Keratinocyte (primary cell): Measurements from ENCODE around the gene DOK4. TPM values are rescaled to one million over a fixed set of nuclear protein-coding genes. Genes with fewer than 3 reads are reported as not detected.

Source experiments
- DNase-seq: peaks from one replicate; pipeline ENCODE4 v3.0.0-alpha.2; 2011; ENCODE audit warnings: low read depth, missing footprints, low spot score
- FAIRE-seq: peaks from 2 replicates; lab custom pipeline; 2011; peaks lifted over from hg19 to GRCh38; lab: Jason Lieb, UNC
- H2AFZ ChIP-seq: 2 replicates; pipeline ENCODE4 v1.6.0; 2012; ENCODE audit warnings: low read length, control low read depth, inconsistent platforms; ENCODE audit not compliant: control insufficient read depth
- H3K27ac ChIP-seq: 2 replicates; pipeline ENCODE4 v1.5.1; 2011; ENCODE audit warnings: low read length; ENCODE audit not compliant: control insufficient read depth, insufficient read depth
- H3K27me3 ChIP-seq: 3 replicates; pipeline ENCODE4 v1.6.0; 2011; ENCODE audit warnings: low read length; ENCODE audit not compliant: control insufficient read depth, insufficient read depth; ENCODE audit errors: extremely low read depth
- H3K36me3 ChIP-seq, 2 experiments: 2 replicates in 1 of 2; 3 replicates in 1 of 2; pipeline ENCODE4 v1.5.1; 2011; ENCODE audit warnings: low read length in 2 of 2, mild to moderate bottlenecking in 1 of 2; ENCODE audit not compliant: control insufficient read depth in 2 of 2, insufficient read depth in 2 of 2; ENCODE audit errors: extremely low read depth in 1 of 2
- H3K4me1 ChIP-seq: 3 replicates; pipeline ENCODE4 v1.5.1; 2011; ENCODE audit warnings: low read length; ENCODE audit not compliant: control insufficient read depth, insufficient read depth; ENCODE audit errors: extremely low read depth
- H3K4me2 ChIP-seq: 3 replicates; pipeline ENCODE4 v1.6.0; 2011; ENCODE audit warnings: low read depth, low read length; ENCODE audit not compliant: control insufficient read depth, insufficient read depth; ENCODE audit errors: extremely low read depth
- H3K4me3 ChIP-seq, 3 experiments: fragments of 200-600 bp in 1 of 3; sonication (generic) in 1 of 3; 2 replicates in 2 of 3; 3 replicates in 1 of 3; pipeline ENCODE4 v1.5.1; 2011 to 2016; ENCODE audit warnings: low read length in 3 of 3, mild to moderate bottlenecking in 3 of 3, control low read depth in 2 of 3, inconsistent platforms in 1 of 3, low read depth in 1 of 3, mixed read lengths in 1 of 3, mixed run types in 1 of 3, moderate library complexity in 1 of 3; ENCODE audit not compliant: control insufficient read depth in 2 of 3, insufficient read depth in 2 of 3; ENCODE audit errors: extremely low read depth in 1 of 3
- H3K79me2 ChIP-seq: 2 replicates; pipeline ENCODE4 v1.6.0; 2012; ENCODE audit warnings: low read length; ENCODE audit not compliant: control insufficient read depth, insufficient read depth
- H3K9ac ChIP-seq: 3 replicates; pipeline ENCODE4 v1.6.0; 2011; ENCODE audit warnings: low read length; ENCODE audit not compliant: control insufficient read depth, insufficient read depth; ENCODE audit errors: extremely low read depth
- H3K9me1 ChIP-seq: 3 replicates; pipeline ENCODE4 v1.6.0; 2011; ENCODE audit warnings: low read length; ENCODE audit not compliant: control insufficient read depth, insufficient read depth; ENCODE audit errors: extremely low read depth
- H3K9me3 ChIP-seq: 2 replicates; pipeline ENCODE4 v1.5.1; 2012; ENCODE audit warnings: low read depth, low read length; ENCODE audit not compliant: control insufficient read depth
- H4K20me1 ChIP-seq: 3 replicates; pipeline ENCODE4 v1.6.0; 2011; ENCODE audit warnings: low read length; ENCODE audit not compliant: control insufficient read depth, insufficient read depth; ENCODE audit errors: extremely low read depth
- CTCF ChIP-seq, 3 experiments: IDR thresholded peaks in 1 of 3; conservative IDR thresholded peaks in 1 of 3; optimal IDR thresholded peaks in 1 of 3; 2 replicates in 2 of 3; 3 replicates in 1 of 3; pipeline versions ENCODE3 to v1.5.1; 2011; ENCODE audit warnings: low read length in 3 of 3, mild to moderate bottlenecking in 3 of 3, moderate library complexity in 2 of 3, control low read depth in 1 of 3, inconsistent platforms in 1 of 3; ENCODE audit not compliant: insufficient read depth in 2 of 3; ENCODE audit errors: extremely low read depth in 1 of 3
- EZH2 ChIP-seq: IDR thresholded peaks from one replicate; pipeline ENCODE4 v1.6.1; 2012; ENCODE audit warnings: inconsistent platforms, mild to moderate bottlenecking, low read length, moderate library complexity
- dilution Hi-C: fragments of 300-500 bp; cut with MboI; formaldehyde crosslinking; loops from one replicate; pipeline ENCODE4 v1.7.0; 2020; ENCODE audit warnings: low sequenced_read_pairs; ENCODE audit not compliant: extremely low pct_ligation_motif_present
- polyA plus RNA-seq, 5 experiments: library from polyadenylated mRNA; depleted of rRNA in 3 of 5; stranded (reverse) in 3 of 5; stranded (forward) in 1 of 5; unstranded in 1 of 5; fragments of >200 nt; gene quantifications; 1 replicate in 1 of 5; 2 replicates in 3 of 5; 3 replicates in 1 of 5; pipeline versions ENCODE4 v1.2.1 to v1.2.3, GENCODE V29; 2011 to 2012; ENCODE audit warnings: missing spikeins in 2 of 5, low read depth in 1 of 5, low replicate concordance in 1 of 5

Gene DOK4
- polyA plus RNA-seq, 1 donor (not counting 4 experiments of a cell fraction or from before 2014, with no cell fraction given): 17.6 TPM

GRCh38 chr16:57423152-57423551 lies 63.1 kb downstream of the DOK4 start:
- Histone ChIP-seq H3K36me3 (peaks cover 4 to 7% of the 10 kb centered on the region in 2 experiments), H2AFZ (no peak overlapping the region), H3K79me2 (no peaks in the 10 kb centered on the region), H3K4me2 (no peak overlapping the region), H3K27me3 (no peaks in the 10 kb centered on the region), H3K27ac (no peak overlapping the region), H3K4me3 (no peak overlapping the region), H3K9me1 (no peaks in the 10 kb centered on the region), H3K9me3 (no peaks in the 10 kb centered on the region), H4K20me1 (no peaks in the 10 kb centered on the region), H3K4me1 (peaks cover 9% of the 10 kb centered on the region), H3K9ac (no peak overlapping the region)
- dilution Hi-C loops: no loop called here
- DNase-seq (no peak), FAIRE-seq (no peak)
- no peak for TF ChIP-seq CTCF (optimal IDR thresholded peaks at IDR 0.05 in 1 of 3, IDR thresholded peaks at IDR 0.05 in 1 of 3, conservative IDR thresholded peaks at IDR 0.05 in 1 of 3; ENCODE audit: extremely low read depth in 1 of 3, insufficient read depth in 2 of 3, low read length in 3 of 3)
- TF ChIP-seq EZH2: no peak

GRCh38 chr16:57422026-57422944 lies 64.0 kb downstream of the DOK4 start:
- peaks cover 18% of the 10 kb centered on the region for H3K4me1 ChIP-seq
- H3K4me2 ChIP-seq: no peak overlapping the region
- FAIRE-seq: peak; percentile 34
- dilution Hi-C loops: no loop called here
- no peak overlapping the region for H3K4me3 ChIP-seq
- H4K20me1 ChIP-seq: no peaks in the 10 kb centered on the region
- H3K36me3 ChIP-seq: peaks cover 3 to 5% of the 10 kb centered on the region in 2 experiments
- H3K9me3 ChIP-seq: no peaks in the 10 kb centered on the region
- no peak overlapping the region for H3K9ac ChIP-seq
- no peak overlapping the region for H2AFZ ChIP-seq
- H3K9me1 ChIP-seq: no peaks in the 10 kb centered on the region
- H3K27ac ChIP-seq: no peak overlapping the region
- no peaks in the 10 kb centered on the region for H3K27me3 ChIP-seq
- TF ChIP-seq EZH2 (no peak), CTCF (optimal IDR thresholded peaks at IDR 0.05 in 1 of 3, IDR thresholded peaks at IDR 0.05 in 1 of 3, conservative IDR thresholded peaks at IDR 0.05 in 1 of 3; ENCODE audit: extremely low read depth in 1 of 3, insufficient read depth in 2 of 3, low read length in 3 of 3) (peak; percentile 52 to 77 (median 77))
- DNase-seq: no peak
- no peaks in the 10 kb centered on the region for H3K79me2 ChIP-seq

Other genes starting within 250 kb of the DOK4 start
- 55.2 to 107 TPM (median 98.0 TPM) in 3 replicates for gene ARL2BP, start 241.2 kb downstream of the DOK4 start, polyA plus RNA-seq
- 8.7 to 15.4 TPM (median 13.1 TPM) in 3 replicates for gene PLLP, start 201.8 kb downstream of the DOK4 start, polyA plus RNA-seq
- not detected in 3 replicates for gene CCL22, start 127.7 kb downstream of the DOK4 start, polyA plus RNA-seq
- gene CX3CL1, start 114.0 kb downstream of the DOK4 start, polyA plus RNA-seq: 0.45 to 0.71 TPM (median 0.47 TPM) in 3 replicates
- gene CCL17, start 81.7 kb downstream of the DOK4 start, polyA plus RNA-seq: not detected in 3 replicates
- gene CIAPIN1, start 39.1 kb downstream of the DOK4 start, polyA plus RNA-seq: 75.4 to 84.2 TPM (median 76.3 TPM) in 3 replicates
- gene COQ9, start 39.0 kb downstream of the DOK4 start, polyA plus RNA-seq: 62.8 to 81.2 TPM (median 63.2 TPM) in 3 replicates
- gene POLR2C, start 23.8 kb downstream of the DOK4 start, polyA plus RNA-seq: 74.6 to 92.5 TPM (median 82.4 TPM) in 3 replicates
- gene CCDC102A, start 50.1 kb upstream of the DOK4 start, polyA plus RNA-seq: 2.2 to 3.8 TPM (median 3.3 TPM) in 3 replicates
- gene ADGRG5, start 56.1 kb upstream of the DOK4 start, polyA plus RNA-seq: 0.03 TPM in 1 of 3 replicates, not detected in the others
- gene ADGRG1, start 142.1 kb upstream of the DOK4 start, polyA plus RNA-seq: 28.4 to 94.9 TPM (median 38.4 TPM) in 3 replicates
- not detected in 3 replicates for gene ADGRG3, start 181.8 kb upstream of the DOK4 start, polyA plus RNA-seq
- gene DRC7, start 208.3 kb upstream of the DOK4 start, polyA plus RNA-seq: not detected in 3 replicates
- 18.9 to 21.8 TPM (median 20.6 TPM) in 3 replicates for gene KATNB1, start 249.3 kb upstream of the DOK4 start, polyA plus RNA-seq